SW 1271 (cell line): ENCODE measurements around the gene SYCP2L.
"Not testable (repeated sequence)": the region's sequence is repeated elsewhere in the genome, so short reads cannot be mapped to it uniquely, and the experiment has no call there.

Experiments
- DNase-seq, 2 experiments: peaks; one replicate each; lab custom pipeline; 2025; lab: John Stamatoyannopoulos, UW

The SYCP2L gene

DNA sequence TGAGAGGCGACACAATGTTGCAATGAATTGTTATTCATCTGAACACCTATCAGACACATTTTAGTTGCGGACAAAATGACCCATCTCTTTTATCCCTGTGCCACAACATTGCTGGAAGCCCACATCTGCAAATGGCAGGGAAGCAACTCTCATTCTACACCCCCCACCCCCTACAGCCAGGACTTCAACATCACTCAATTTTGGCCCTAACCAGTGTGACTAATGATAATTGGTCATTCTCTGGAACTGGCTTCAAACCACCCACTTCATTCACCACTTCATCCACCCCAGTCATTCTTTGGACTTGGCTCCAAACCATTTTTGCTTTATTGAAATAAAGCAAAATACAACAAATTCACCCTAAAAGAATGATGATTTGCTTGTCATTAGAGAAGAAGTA is 6.5 kb upstream of the SYCP2L start:
- DNase-seq: no peak

DNA sequence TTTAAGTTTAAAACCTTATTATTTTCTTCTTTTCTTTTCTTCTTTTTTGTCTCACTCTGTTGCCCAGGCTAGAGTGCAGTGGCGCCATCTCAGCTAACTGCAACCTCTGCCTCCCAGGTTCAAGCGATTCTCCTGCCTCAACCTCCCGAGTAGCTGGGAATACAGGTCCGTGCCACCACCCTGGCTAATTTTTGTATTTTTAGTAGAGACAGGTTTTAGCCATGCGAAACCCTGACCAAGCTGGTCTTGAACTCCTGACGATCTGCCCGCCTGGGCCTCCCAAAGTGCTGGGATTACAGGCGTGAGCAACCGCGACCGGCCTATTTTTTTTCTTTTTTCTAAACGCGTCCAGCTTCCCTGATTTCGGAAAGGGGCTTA is 4.6 kb upstream of the SYCP2L start:
- DNase-seq: not testable (repeated sequence)

- DNase-seq: no peak
Measured at GRCh38 chr6:10882657-10883171, 4.1 kb upstream of the SYCP2L start.

GRCh38 chr6:10883312-10884244 is 3.3 kb upstream of the SYCP2L start:
- no peak for DNase-seq

DNA sequence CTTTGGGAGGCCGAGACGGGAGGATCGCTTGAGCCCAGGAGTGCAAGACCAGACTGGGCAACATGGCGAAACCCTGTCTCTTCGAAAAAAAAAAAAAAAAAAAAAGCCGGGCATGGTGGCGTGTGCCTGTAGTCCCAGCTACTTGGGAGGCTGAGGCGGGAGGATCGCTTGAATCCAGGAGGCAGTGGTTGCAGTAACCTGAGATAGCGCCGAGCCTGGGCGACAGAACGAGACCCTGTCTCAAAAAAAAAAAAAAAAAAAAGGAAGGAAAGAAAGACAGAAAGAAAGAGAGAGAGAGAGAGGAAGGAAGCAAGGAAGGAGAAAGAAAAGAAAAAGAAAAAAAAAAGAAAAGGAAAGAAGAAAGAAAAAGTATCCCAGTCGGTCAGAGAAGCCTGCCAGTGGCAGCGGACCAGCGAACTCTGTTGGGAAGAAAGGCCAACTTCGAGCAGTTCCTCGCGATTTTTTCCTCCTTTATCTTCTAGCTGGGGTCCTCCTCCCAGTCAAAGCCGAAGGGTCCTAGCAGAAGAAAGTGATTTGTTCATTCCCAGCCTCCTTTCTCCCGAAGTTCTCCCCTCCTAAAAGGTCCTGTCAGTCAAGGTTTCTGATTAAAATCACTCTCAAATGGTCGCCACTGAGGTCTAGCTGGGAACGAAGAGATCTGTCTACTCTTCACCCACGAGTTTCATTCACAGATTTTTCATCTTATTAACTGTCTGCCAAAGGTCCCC is 2.4 kb upstream of the SYCP2L start:
- no peak for DNase-seq

- not testable (repeated sequence) for DNase-seq
Measured at GRCh38 chr6:10886365-10886690, 524 bp upstream of the SYCP2L start.

- DNase-seq: no peak
Measured at GRCh38 chr6:10890151-10890550, 3.3 kb downstream of the SYCP2L start.

- DNase-seq: no peak
Measured at GRCh38 chr6:10891960-10892359, 5.1 kb downstream of the SYCP2L start.

DNA sequence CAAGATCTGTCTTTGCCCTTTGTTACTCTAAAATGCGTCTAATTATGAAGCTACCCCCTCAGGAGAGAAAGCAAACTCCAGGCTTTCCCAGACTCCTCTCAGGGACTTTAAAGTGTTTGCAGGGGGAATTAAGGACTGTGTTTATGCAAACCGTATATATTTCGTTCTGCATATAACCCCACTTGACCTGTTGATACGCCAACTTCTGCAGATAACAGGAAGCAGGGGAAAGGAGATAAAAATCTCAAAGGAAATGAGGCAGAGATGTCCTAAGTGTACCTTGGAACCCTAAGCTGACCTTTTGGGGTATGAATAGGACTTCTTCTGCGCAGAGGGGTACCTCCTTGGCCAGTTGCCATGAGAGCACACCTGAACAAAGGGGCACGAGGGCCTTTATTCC is 8.1 kb downstream of the SYCP2L start:
- no peak for DNase-seq

DNA sequence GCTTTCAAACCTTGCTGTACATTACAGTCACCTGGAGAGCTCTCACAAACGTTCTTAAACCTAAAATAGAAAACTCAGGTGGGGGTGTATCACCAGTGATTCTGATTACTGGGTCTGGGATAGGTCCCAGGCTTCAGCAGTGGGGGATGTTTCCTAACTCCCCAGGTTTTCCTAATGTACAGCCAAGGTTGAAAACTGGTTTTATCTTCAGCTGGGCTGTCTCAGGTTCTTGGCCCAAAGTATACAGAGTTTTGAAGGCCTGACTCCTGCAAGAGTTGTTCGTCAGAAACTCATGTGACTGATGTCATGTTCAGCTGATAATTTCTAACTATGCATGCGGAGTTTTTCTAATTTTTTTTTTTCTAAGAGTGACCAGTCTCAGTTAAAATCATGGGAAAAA is 9.8 kb downstream of the SYCP2L start:
- DNase-seq: no peak

- DNase-seq: no peak
Measured at GRCh38 chr6:10901770-10902169, 14.9 kb downstream of the SYCP2L start.

DNA sequence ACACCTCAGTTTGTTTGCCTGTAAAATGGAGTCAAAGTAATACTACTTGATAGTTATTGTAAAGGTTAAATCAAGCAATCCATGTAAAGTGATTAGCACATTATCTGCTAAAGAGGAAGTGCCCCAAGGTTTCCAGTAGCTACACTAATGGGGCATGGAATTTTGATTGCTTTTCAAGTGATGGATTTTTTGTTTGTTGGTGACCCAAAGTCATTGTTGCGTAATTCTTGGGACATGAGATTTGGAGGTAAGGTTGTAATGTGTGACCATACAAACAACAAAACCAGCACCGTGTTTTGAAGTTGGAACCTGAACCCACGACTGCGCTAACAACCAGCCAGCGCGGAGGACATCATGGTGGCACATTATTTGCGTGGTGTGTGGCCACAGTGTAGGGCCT is 17.2 kb downstream of the SYCP2L start:
- no peak for DNase-seq

DNA sequence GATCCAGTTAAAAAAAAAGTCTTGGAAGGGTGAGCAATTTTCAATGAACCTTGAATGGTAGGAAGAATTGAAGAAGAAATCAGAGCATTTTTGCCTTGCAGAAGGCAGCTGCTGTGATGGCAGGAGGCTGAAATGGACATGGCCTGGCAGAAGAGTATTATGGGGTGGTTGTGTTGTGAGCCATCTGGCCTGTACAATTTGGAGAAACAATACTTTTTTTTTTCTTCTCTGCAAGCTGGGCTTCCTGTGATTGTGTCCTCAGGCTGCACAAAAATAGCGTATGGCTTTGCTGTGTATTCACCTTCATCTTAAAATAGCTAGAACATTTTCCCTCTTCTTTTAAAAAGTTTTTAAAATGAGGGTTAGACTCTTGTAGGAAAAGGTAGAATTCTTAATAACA is 21.4 kb downstream of the SYCP2L start:
- DNase-seq: no peak

DNA sequence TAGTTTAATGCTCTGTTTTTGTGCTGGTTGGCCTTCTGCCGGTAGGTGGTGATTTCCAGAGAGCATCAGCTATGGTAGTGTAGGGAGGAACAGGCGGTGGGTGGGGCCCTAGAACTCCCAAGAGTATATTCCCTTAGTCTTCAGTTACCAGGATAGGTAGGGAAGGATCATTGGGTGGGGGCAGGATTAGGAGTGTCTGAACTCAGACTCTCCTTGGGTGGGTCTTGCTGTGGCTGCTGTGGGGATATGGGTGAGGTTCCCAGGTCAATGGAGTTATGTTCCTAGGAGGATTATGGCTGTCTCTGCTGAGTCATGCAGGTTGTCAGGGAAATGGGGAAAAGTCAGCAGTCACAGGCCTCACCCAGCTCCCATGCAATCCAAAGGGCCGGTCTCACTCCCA is 32.7 kb downstream of the SYCP2L start:
- DNase-seq: not testable (repeated sequence)

DNA sequence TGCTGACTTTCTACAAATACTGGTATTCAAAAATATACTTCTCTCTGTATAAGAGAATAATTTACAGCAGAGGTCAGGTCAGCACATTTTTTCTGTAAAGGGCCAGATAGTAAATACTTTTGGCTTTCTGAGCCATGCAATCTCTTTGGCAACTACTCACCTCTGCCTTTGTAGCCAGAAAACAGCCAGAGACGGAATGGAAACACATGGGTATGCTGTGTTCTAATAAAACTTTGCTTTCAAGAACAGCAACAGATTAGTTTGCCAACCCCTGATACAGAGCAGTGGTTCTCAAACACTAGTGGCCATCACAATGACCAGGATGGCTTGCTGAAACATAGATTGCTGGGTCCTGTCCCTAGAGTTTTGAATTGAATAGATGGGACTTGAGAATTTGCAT is 46.3 kb downstream of the SYCP2L start:
- no peak for DNase-seq

- DNase-seq: no peak
Measured at GRCh38 chr6:10939840-10940239, 53.0 kb downstream of the SYCP2L start.

- no peak for DNase-seq
Measured at GRCh38 chr6:10945845-10946244, 59.0 kb downstream of the SYCP2L start.

- DNase-seq: no peak
Measured at GRCh38 chr6:10947966-10948365, 61.1 kb downstream of the SYCP2L start.

DNA sequence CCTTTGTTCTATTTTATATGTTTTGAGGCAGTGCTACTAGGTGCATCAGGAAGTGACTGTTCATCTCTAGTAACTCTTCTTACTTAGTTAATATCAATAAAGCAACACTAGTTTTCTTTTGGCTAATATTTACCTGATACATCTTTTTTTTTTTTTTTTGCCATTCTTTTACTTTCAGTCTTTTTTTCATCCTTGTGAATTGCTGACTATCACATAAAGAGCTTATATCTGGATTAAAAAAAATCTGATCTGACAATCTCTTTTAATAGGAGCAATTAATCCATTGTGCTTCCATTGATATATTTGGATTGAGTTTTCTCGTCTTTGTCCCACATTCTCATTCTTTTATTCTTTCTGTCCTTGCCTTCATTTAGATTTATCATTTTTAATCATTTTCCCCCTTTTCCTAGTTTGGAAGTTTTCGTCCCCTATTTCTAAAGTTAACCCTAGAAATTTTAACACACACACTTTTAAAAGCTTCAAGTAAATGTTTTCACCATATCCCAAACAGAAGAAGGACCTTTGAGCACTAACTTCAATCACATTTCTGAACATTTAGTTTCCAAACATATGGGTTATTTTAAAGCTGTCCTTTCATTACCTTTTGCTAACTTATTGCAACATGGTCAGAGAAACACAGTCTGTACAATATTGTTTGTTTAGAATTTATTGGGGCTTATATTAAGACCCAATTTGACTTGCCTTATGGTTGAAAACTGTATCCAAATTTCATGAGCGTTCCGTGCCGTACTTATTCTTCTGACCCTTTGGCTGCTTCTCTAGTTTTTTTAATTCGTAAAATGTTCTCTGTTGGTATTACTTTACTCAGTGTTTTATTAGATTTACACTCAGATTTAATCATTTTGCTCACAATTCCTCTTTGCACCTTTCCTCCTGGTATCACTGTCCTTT is 63.0 kb downstream of the SYCP2L start:
- DNase-seq: no peak

DNA sequence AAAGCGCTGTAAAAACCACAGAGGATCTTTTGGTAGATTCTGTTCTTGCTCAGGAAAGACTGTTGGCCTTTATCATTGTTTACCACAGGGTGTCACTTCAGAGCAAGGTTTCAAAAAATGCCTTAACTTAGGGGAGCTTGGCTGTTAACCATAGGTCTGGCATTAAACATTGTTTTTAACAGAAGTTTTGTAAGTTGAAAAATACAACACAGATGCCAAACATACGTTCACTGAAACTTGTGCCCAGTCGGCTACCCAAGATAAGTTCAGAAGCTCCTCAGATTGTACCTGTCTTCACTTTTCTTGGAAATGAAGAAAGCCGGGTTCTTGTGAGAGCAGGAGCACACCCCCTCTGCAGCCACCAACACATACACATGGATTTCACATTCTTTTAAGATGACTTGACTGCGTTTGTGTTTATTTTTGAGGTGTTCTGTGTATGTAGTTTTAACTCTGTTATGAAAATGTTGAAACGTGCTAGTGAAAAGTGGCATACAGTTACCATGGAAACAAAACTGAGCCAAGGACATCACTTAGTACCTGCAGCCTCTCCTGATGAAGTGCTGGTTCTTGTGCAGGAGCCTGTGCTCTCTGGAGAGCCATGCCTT is 64.9 kb downstream of the SYCP2L start:
- DNase-seq: peak in 1 of 2 experiments; percentile 55

DNA sequence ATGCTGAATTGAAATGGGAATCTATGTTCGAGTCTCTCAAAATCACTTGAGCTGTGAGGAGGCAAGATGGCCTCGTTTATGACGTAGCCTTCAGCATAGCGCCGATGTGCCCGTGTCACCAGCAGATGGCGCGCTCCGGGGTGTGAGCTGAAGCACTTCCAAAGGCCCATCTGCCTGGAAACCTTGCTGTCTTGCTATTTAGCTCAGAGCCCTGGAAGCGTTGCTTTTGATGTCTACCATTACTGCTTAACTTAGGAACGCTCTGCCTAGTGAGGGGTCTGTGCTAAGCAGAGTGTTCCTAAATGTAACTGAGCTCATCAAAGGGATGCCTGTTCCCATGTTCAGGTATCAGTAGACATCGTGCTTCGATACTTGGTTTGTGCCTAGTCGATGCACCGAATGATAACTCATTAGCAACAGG is 67.7 kb downstream of the SYCP2L start:
- peak; percentile 17 to 40 for DNase-seq

GRCh38 chr6:10956776-10957175 is 69.9 kb downstream of the SYCP2L start:
- no peak for DNase-seq
